Astrocyte (in vitro differentiated cells and primary cell): ENCODE results near the gene HES7. TPM values are rescaled to one million over a fixed set of nuclear protein-coding genes. Genes with fewer than 3 reads are reported as not detected.

Experiments used
- DNase-seq: peaks from one replicate; pipeline ENCODE4 v3.0.0-alpha.2; 2010; ENCODE audit warnings: low read depth
- FAIRE-seq: peaks from 2 replicates; lab custom pipeline; 2011; peaks lifted over from hg19 to GRCh38; lab: Jason Lieb, UNC
- H2AFZ ChIP-seq: 2 replicates; pipeline ENCODE4 v1.6.0; 2012; ENCODE audit warnings: low read depth, low read length, inconsistent platforms
- H3K27ac ChIP-seq: 2 replicates; pipeline ENCODE4 v1.5.1; 2011; ENCODE audit warnings: low read depth, low read length, inconsistent platforms
- H3K27me3 ChIP-seq: 2 replicates; pipeline ENCODE4 v1.6.0; 2011; ENCODE audit warnings: low read length, inconsistent platforms; ENCODE audit not compliant: insufficient read depth
- H3K36me3 ChIP-seq: 2 replicates; pipeline ENCODE4 v1.5.1; 2011; ENCODE audit warnings: low read length, inconsistent platforms; ENCODE audit not compliant: insufficient read depth
- H3K4me1 ChIP-seq: 2 replicates; pipeline ENCODE4 v1.5.1; 2011; ENCODE audit warnings: low read length, inconsistent platforms; ENCODE audit not compliant: insufficient read depth
- H3K4me2 ChIP-seq: 2 replicates; pipeline ENCODE4 v1.6.0; 2012; ENCODE audit warnings: low read length, inconsistent platforms
- H3K4me3 ChIP-seq: 2 replicates; pipeline ENCODE4 v1.5.1; 2011; ENCODE audit warnings: low read depth, mild to moderate bottlenecking, low read length, inconsistent platforms; ENCODE audit not compliant: insufficient read depth
- H3K79me2 ChIP-seq: 2 replicates; pipeline ENCODE4 v1.6.0; 2012; ENCODE audit warnings: mild to moderate bottlenecking, low read length, inconsistent platforms; ENCODE audit not compliant: insufficient read depth
- H3K9ac ChIP-seq: 2 replicates; pipeline ENCODE4 v1.6.0; 2012; ENCODE audit warnings: mild to moderate bottlenecking, low read length, inconsistent platforms
- H3K9me3 ChIP-seq: 2 replicates; pipeline ENCODE4 v1.5.1; 2012; ENCODE audit warnings: low read depth, mild to moderate bottlenecking, low read length, inconsistent platforms; ENCODE audit not compliant: insufficient read depth
- H4K20me1 ChIP-seq: 2 replicates; pipeline ENCODE4 v1.6.0; 2012; ENCODE audit warnings: low read length, inconsistent platforms; ENCODE audit not compliant: insufficient read depth
- H3K27ac Mint-ChIP-seq: one replicate; pipeline ENCODE4 v1.8.0; 2021; ENCODE audit warnings: mild to moderate bottlenecking, mixed read lengths; ENCODE audit not compliant: unreplicated experiment
- H3K27me3 Mint-ChIP-seq: one replicate; pipeline ENCODE4 v1.8.0; 2021; ENCODE audit warnings: low read depth, mixed read lengths; ENCODE audit not compliant: unreplicated experiment
- H3K36me3 Mint-ChIP-seq: one replicate; pipeline ENCODE4 v1.8.0; 2021; ENCODE audit warnings: low read depth, mixed read lengths; ENCODE audit not compliant: unreplicated experiment
- H3K4me1 Mint-ChIP-seq: one replicate; pipeline ENCODE4 v1.8.0; 2021; ENCODE audit warnings: low read depth, mixed read lengths; ENCODE audit not compliant: unreplicated experiment
- H3K4me3 Mint-ChIP-seq: one replicate; pipeline ENCODE4 v1.8.0; 2021; ENCODE audit warnings: mild to moderate bottlenecking, moderate library complexity, mixed read lengths; ENCODE audit not compliant: unreplicated experiment
- H3K9me3 Mint-ChIP-seq: one replicate; pipeline ENCODE4 v1.8.0; 2021; ENCODE audit warnings: mild to moderate bottlenecking, mixed read lengths; ENCODE audit not compliant: unreplicated experiment
- EZH2 ChIP-seq: IDR thresholded peaks from 2 replicates; pipeline ENCODE4 v1.6.1; 2012; ENCODE audit warnings: mild to moderate bottlenecking, low read length, inconsistent platforms; ENCODE audit not compliant: insufficient read depth
- total RNA-seq: library from RNA; stranded (reverse); gene quantifications from 2 replicates; pipeline ENCODE4 v1.2.1, GENCODE V29; 2021
- TF ChIP-seq, protein P1 (sequence below): IDR thresholded peaks from 2 replicates; pipeline ENCODE4 v1.5.1; 2011; ENCODE audit warnings: low read depth, mild to moderate bottlenecking, inconsistent platforms, low read length, moderate library complexity; ENCODE audit not compliant: insufficient read depth

HES7 gene
- total RNA-seq, 1 donor from 2014 or later = 0.64 TPM

DNA sequence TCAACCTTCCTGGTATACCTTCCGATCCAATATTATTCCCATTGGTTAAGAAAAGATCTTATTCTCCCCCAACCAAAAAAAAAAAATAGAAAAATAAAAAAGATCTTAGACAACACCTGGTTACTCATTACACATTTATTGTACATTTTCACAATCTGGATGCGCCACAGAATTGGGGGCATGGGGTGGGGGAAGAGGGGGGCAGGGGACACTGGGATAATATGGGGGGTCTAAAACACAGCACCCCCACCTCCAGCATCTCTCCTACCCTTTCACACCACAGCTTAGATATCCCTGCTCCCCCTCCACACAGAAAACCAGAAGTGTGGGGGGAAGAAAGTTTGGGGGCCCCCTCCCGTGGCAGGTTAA is 35.1 kb upstream of the HES7 start:
- Mint-ChIP-seq H3K36me3 (peaks cover 2% of the 10 kb centered on the region), H3K4me3 (no peak overlapping the region), H3K9me3 (no peaks in the 10 kb centered on the region), H3K4me1 (peaks cover 27% of the 10 kb centered on the region), H3K27me3 (no peaks in the 10 kb centered on the region), H3K27ac (peak overlapping the region; percentile 36)
- Histone ChIP-seq H3K79me2 (peaks cover 34% of the 10 kb centered on the region), H3K9ac (no peak overlapping the region), H2AFZ (no peak overlapping the region), H3K9me3 (no peaks in the 10 kb centered on the region), H3K4me2 (no peak overlapping the region), H3K4me3 (no peak overlapping the region), H3K4me1 (peaks cover 52% of the 10 kb centered on the region), H4K20me1 (peaks cover 37% of the 10 kb centered on the region), H3K27ac (no peak overlapping the region), H3K36me3 (peaks cover 11% of the 10 kb centered on the region), H3K27me3 (no peaks in the 10 kb centered on the region)
- TF ChIP-seq, protein P1, sequence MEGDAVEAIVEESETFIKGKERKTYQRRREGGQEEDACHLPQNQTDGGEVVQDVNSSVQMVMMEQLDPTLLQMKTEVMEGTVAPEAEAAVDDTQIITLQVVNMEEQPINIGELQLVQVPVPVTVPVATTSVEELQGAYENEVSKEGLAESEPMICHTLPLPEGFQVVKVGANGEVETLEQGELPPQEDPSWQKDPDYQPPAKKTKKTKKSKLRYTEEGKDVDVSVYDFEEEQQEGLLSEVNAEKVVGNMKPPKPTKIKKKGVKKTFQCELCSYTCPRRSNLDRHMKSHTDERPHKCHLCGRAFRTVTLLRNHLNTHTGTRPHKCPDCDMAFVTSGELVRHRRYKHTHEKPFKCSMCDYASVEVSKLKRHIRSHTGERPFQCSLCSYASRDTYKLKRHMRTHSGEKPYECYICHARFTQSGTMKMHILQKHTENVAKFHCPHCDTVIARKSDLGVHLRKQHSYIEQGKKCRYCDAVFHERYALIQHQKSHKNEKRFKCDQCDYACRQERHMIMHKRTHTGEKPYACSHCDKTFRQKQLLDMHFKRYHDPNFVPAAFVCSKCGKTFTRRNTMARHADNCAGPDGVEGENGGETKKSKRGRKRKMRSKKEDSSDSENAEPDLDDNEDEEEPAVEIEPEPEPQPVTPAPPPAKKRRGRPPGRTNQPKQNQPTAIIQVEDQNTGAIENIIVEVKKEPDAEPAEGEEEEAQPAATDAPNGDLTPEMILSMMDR = no peak
- no peak for TF ChIP-seq EZH2
- FAIRE-seq = no peak
- DNase-seq = no peak

- H3K4me3 Mint-ChIP-seq = peak overlapping the region; percentile 68
- peak overlapping the region; percentile 36 for H3K27ac Mint-ChIP-seq
- peaks cover 2% of the 10 kb centered on the region for H3K36me3 Mint-ChIP-seq
- no peaks in the 10 kb centered on the region for H3K27me3 ChIP-seq
- DNase-seq (peak; percentile 48), FAIRE-seq (no peak)
- peaks cover 26% of the 10 kb centered on the region for H3K4me1 Mint-ChIP-seq
- H3K27me3 Mint-ChIP-seq = no peaks in the 10 kb centered on the region
- TF ChIP-seq EZH2 = no peak
- TF ChIP-seq, protein P1 = peak; percentile 86
- H3K4me2 ChIP-seq = peak overlapping the region; percentile 40
- H3K4me3 ChIP-seq = no peak overlapping the region
- peaks cover 34% of the 10 kb centered on the region for H3K79me2 ChIP-seq
- H3K27ac ChIP-seq = peak overlapping the region; percentile 52
- no peaks in the 10 kb centered on the region for H3K9me3 ChIP-seq
- peak overlapping the region; percentile 17 for H3K9ac ChIP-seq
- H4K20me1 ChIP-seq = peaks cover 37% of the 10 kb centered on the region
- H3K4me1 ChIP-seq = peaks cover 52% of the 10 kb centered on the region
- H2AFZ ChIP-seq = no peak overlapping the region
- H3K36me3 ChIP-seq = peaks cover 11% of the 10 kb centered on the region
- H3K9me3 Mint-ChIP-seq = no peaks in the 10 kb centered on the region
Observed at GRCh38 chr17:8158267-8159031, 34.5 kb upstream of the HES7 start.
